GM18951 (cell line): ENCODE results near the gene CEND1.
A peak's percentile ranks its signal among the peaks of the same experiment; 100 is the strongest.

Source experiments
- POLR2A ChIP-seq: IDR thresholded peaks from 4 replicates; pipeline ENCODE4 v1.6.1; 2011; ENCODE audit warnings: mild to moderate bottlenecking; ENCODE audit not compliant: insufficient read length, insufficient read depth; ENCODE audit errors: extremely low read depth
- in situ Hi-C: fragments of 300-500 bp; cut with MboI; formaldehyde crosslinking; loops from one replicate; pipeline ENCODE4 v1.12.0; 2022; ENCODE audit warnings: low sequenced_read_pairs, mixed read lengths, inconsistent platforms; ENCODE audit not compliant: unreplicated experiment

The CEND1 gene

GRCh38 chr11:831118-831864 is 41.4 kb upstream of the CEND1 start:
- no peak for TF ChIP-seq POLR2A
- in situ Hi-C loops = no loop called here

DNA sequence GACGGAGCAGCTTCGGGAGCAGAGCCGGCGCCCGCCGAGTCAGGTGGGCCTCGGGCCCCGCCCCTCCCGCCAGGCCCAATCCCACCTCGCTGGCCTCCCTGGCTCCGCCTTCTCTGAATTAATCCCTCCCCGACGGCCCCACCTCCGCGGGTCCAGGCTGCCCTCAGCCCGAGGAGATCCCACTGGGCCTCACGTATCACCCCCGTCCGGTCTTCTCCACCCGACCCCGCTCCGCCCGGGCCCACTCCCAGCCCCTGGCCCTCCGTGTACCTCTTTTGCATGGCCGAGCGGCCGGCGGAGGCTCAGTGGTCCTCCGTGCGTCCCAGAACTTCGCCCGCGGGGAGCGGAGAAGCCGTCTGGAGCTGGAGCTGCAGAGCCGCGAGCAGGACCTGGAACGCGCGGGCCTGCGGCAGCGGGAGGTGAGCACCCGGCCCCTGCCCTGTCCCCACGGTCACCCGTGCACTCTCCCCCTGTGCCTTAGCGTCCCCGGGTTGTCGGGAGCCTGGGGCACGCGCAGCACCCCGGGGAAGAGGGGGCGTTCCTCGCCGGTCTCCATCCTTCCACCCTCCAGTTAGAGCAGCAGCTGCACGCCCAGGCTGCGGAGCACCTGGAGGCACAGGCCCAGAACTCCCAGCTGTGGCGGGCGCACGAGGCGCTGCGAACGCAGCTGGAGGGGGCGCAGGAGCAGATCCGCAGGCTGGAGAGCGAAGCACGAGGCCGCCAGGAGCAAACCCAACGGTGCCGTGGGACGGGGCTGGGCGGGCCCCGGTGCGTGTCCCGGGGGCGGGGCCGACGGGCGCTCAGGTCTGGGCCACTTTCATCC is 40.6 kb upstream of the CEND1 start:
- in situ Hi-C loops = no loop called here
- no peak for TF ChIP-seq POLR2A

GRCh38 chr11:829847-830294 is 40.0 kb upstream of the CEND1 start:
- peak; percentile 20 for TF ChIP-seq POLR2A
- in situ Hi-C loops = no loop called here

DNA sequence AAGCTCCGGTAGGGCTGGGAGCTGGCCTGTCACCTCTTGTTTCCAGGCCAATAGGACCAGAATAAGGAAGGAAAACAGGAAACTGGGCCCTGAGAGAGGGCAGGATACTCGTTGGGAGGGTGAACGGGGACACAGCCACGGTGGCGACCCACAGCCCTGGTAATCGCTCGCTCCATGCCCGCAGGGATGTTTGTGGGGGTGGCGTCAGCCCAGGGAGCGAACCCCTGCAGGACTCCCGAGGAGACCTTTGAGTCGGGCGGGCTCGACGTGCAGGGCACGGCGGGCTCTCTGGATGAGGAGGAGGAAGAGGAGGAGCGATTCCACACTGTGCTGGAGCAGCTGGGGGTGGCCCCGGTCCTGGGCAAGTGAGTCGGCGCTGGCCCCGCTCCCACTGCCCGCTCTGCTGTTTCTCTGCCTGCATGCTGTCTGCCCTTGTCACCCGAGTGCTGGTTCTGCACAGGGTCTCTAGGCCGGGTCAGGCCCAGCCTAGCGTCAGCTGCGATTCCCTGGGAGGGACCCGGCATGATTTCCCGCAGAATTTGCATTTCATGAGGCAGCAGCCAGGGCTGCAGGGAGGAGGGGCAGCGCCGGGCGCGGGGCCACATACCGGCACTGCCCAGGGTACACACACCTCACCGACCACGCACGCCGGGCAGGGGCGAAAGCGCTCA is 39.4 kb upstream of the CEND1 start:
- peak; percentile 14 for TF ChIP-seq POLR2A
- in situ Hi-C loops = no loop called here

DNA sequence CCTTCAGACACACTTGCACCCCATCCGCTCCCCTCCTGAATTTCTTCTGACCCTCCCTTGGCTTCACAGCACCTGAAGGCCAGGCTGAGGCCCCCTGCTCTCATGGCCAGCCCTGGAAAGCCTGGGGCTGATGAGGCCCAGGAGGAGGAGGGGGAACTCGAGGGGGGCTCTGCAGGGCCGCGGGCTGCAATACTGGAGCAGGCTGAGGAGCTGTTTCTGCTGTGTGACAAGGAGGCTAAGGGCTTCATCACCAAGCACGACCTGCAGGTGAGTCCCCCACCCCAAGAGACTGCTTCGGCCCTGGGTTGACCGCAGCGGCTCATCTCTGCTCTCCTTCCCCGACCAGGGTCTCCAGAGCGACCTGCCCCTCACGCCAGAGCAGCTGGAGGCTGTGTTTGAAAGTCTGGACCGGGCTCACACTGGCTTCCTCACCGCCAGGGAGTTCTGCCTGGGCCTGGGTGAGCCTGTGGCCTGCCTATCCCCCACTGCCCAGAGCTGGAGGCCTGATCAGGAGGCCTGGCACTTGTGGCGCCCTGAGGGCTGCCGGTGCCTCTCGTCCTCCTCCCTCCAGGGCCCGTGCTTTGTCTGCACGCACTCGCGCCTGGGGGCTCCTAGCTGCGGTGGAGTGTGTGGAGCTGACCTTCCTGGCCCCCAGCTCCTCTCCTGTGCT is 38.8 kb upstream of the CEND1 start:
- in situ Hi-C loops = no loop called here
- no peak for TF ChIP-seq POLR2A

DNA sequence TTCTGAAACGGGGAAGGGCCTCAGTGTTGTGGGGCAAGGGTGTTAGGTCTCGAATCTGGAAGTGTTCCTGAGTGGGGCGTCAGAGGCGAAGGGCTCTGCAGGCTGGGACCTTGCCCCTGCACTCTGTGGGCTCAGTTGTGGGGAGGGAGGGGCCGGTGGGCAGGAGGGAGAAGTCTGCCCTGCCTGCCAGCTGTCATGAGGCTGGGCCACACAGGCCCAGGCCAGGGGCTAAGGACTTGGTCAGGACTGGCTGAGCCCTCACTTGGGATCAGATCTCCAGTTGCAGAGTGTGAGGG is 38.0 kb upstream of the CEND1 start, which contains the start of gene CRACR2B:
TSS of gene CRACR2B (plus strand) at position 23 of the 296 bp plus-strand sequence. CDS start 689 bp downstream, outside the sequence.
- TF ChIP-seq POLR2A = no peak
- in situ Hi-C loops = no loop called here

DNA sequence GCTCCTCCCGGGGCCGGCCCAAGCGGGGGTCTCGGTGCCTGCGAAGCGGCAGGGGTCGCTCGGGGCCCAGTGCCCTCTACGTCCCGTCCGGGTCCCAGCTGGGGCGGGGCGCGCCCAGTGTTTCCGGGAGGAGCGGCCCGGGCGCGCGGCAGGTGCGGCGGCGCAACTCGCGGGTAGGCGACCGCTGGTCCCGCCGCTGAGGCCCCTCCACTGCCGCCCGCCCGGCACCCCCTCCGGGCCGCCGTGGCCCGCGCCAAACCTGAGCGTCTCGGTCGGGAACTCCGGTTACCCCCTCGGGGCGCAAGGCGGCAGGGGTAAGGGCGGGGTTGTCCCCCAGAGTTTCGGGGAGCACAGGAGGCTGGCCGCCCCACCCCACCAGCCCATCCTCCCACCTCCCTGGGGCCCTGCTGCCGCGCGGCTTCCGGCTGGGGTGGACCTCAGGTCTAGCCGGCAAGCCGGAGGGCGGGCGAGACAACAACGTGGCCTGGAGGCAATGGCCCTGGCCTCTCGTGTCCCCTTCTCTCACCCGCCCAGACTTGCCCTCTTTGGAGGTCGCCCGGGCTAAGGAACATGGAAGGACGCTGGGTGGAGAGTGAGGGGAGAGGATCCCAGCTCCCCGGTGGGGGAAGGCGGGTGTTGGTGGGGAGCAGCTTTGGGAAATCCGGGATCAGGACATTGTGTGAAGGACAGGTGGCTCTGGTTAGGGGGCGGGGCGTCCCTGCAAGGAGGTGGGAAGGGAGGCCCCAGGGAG is 37.4 kb upstream of the CEND1 start:
- peak; percentile 53 for TF ChIP-seq POLR2A
- in situ Hi-C loops = no loop called here

DNA sequence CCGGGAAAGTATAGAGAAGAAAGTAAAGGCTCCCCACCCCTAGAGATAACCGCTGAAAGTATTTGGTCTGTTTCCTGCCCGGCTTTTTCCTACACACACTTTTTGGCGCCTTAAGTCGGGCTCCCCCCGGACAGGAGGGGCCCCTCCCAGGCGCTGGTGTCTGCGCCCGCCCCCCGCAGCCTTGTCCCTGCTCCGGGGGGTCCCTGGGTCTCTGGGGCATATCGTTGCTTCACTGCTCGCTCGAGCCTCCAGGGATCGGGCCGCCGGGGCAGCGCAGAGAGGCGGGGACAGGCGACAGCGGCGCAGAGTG is 36.9 kb upstream of the CEND1 start:
- no peak for TF ChIP-seq POLR2A
- in situ Hi-C loops = no loop called here

DNA sequence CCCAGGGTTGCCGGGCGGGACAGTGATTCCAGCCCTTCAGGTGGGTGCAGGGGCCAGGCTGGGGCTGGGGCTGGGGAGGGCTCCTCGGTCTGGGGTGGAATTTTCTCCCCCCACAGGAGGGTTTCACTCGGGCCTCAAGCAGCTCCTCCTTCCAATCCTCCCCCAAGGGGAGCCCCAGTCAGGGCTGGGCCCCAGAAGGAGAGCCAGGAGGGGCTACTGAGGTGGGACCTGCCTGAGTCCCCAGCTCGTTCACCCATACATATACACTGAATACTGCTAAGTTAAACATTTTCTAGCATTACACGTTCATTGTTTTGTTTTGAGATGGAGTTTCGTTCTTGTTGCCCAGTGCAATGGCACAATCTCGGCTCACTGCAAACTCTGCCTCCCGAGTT is 36.3 kb upstream of the CEND1 start:
- no peak for TF ChIP-seq POLR2A
- in situ Hi-C loops = no loop called here

- no peak for TF ChIP-seq POLR2A
- in situ Hi-C loops = no loop called here
These were observed 35.7 kb upstream of the CEND1 start for GRCh38 chr11:825366-826226.

GRCh38 chr11:824942-825341 is 35.1 kb upstream of the CEND1 start:
- in situ Hi-C loops = no loop called here
- TF ChIP-seq POLR2A = no peak
